Osteoblast (primary cell): ENCODE data around the gene RYR2. TPM values are rescaled to one million over a fixed set of nuclear protein-coding genes. Genes with fewer than 3 reads are reported as not detected.

ENCODE experiments used
- DNase-seq: peaks from one replicate; pipeline ENCODE4 v3.0.0; 2011; ENCODE audit warnings: low spot score, mixed read lengths; ENCODE audit not compliant: insufficient read length; ENCODE audit errors: missing footprints
- H2AFZ ChIP-seq: 2 replicates; pipeline ENCODE4 v1.6.0; 2011; ENCODE audit warnings: mild to moderate bottlenecking, low read length
- H3K27ac ChIP-seq: 2 replicates; pipeline ENCODE4 v1.5.1; 2011; ENCODE audit warnings: mild to moderate bottlenecking, low read depth, low read length, moderate library complexity
- H3K27me3 ChIP-seq: 2 replicates; pipeline ENCODE4 v1.6.0; 2012; ENCODE audit warnings: mild to moderate bottlenecking, control low read depth, inconsistent platforms, low read length, moderate library complexity; ENCODE audit not compliant: insufficient read depth
- H3K36me3 ChIP-seq: 2 replicates; pipeline ENCODE4 v1.5.1; 2011; ENCODE audit warnings: mild to moderate bottlenecking, low read length, control low read depth, moderate library complexity; ENCODE audit not compliant: insufficient read depth
- H3K4me1 ChIP-seq: 2 replicates; pipeline ENCODE4 v1.5.1; 2011; ENCODE audit warnings: mild to moderate bottlenecking, low read length, control low read depth, moderate library complexity; ENCODE audit not compliant: insufficient read depth
- H3K4me2 ChIP-seq: 2 replicates; pipeline ENCODE4 v1.6.0; 2011; ENCODE audit warnings: mild to moderate bottlenecking, low read length; ENCODE audit not compliant: insufficient read depth
- H3K4me3 ChIP-seq: fragments of 200-600 bp; sonication (generic); 3 replicates; pipeline ENCODE4 v1.5.1; 2012; ENCODE audit warnings: mild to moderate bottlenecking, low read length, inconsistent platforms; ENCODE audit not compliant: insufficient read depth
- H3K79me2 ChIP-seq: 2 replicates; pipeline ENCODE4 v1.6.0; 2012; ENCODE audit warnings: mild to moderate bottlenecking, low read length, control low read depth, inconsistent platforms; ENCODE audit not compliant: insufficient read depth
- H3K9me3 ChIP-seq: 2 replicates; pipeline ENCODE4 v1.5.1; 2011; ENCODE audit warnings: low read depth, low read length, control low read depth
- H4K20me1 ChIP-seq: 2 replicates; pipeline ENCODE4 v1.6.0; 2012; ENCODE audit warnings: mild to moderate bottlenecking, low read length, control low read depth; ENCODE audit not compliant: insufficient read depth
- total RNA-seq: library from RNA; depleted of rRNA; stranded (reverse); fragments of >200 nt; gene quantifications from 2 replicates; pipeline ENCODE4 v1.2.3, GENCODE V29; 2012
- TF ChIP-seq, protein P1 (sequence below): IDR thresholded peaks from 2 replicates; pipeline ENCODE4 v1.5.1; 2011; ENCODE audit warnings: mild to moderate bottlenecking, low read depth, low read length, moderate library complexity; ENCODE audit errors: extremely low read depth

RYR2 gene
- total RNA-seq, 1 donor, result not detected

DNA sequence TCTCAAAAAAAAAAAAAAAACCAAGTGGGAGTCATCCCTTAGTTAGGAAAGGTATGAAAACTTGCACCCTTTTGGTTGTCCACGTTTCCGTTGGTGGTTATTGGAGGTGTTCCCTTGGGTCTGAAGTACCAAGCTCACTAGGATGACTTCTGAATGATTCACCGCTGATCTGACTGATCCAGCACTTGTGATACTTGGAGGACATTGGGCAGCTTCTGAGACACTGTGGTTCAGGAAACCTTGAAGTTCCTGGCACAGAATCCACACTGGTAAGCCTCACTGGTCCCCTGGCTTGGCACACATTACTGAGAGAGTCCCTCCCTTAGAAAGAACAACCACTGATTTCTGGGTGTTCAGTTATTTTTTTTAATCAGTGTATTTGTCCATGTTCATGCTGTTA lies 91.9 kb downstream of the RYR2 start:
- H3K4me2 ChIP-seq, result no peak overlapping the region
- DNase-seq, result no peak

DNA sequence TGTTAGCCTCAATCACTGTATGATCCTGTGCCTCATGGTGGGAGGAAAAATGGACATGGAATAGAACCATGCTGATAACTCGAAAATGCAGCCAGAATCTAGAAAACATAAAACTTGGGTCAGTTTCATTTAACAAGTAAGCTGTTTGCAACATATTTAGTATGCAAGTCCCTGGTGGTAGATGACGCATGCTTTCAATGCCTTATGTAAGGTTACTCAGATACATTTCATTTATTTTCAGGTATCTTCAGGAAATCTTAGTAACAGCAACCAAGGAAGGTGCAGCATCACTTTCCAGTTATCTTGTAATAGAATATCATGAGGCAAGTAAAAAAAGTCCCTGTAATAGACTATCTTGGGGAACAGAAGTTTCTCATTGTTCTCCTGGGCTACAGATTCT lies 92.9 kb downstream of the RYR2 start:
- no peaks in the 10 kb centered on the region for H3K79me2 ChIP-seq
- no peaks in the 10 kb centered on the region for H4K20me1 ChIP-seq
- no peaks in the 10 kb centered on the region for H3K27me3 ChIP-seq
- no peak overlapping the region for H2AFZ ChIP-seq
- no peak for DNase-seq
- no peak overlapping the region for H3K4me2 ChIP-seq
- no peak overlapping the region for H3K27ac ChIP-seq
- H3K9me3 ChIP-seq, result no peaks in the 10 kb centered on the region
- no peaks in the 10 kb centered on the region for H3K36me3 ChIP-seq
- no peak overlapping the region for H3K4me3 ChIP-seq
- no peaks in the 10 kb centered on the region for H3K4me1 ChIP-seq
- TF ChIP-seq, protein P1, sequence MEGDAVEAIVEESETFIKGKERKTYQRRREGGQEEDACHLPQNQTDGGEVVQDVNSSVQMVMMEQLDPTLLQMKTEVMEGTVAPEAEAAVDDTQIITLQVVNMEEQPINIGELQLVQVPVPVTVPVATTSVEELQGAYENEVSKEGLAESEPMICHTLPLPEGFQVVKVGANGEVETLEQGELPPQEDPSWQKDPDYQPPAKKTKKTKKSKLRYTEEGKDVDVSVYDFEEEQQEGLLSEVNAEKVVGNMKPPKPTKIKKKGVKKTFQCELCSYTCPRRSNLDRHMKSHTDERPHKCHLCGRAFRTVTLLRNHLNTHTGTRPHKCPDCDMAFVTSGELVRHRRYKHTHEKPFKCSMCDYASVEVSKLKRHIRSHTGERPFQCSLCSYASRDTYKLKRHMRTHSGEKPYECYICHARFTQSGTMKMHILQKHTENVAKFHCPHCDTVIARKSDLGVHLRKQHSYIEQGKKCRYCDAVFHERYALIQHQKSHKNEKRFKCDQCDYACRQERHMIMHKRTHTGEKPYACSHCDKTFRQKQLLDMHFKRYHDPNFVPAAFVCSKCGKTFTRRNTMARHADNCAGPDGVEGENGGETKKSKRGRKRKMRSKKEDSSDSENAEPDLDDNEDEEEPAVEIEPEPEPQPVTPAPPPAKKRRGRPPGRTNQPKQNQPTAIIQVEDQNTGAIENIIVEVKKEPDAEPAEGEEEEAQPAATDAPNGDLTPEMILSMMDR, result no peak

More for the DNA sequence above, 91.9 kb downstream of the RYR2 start:
- H3K79me2 ChIP-seq, result no peaks in the 10 kb centered on the region
- no peaks in the 10 kb centered on the region for H3K27me3 ChIP-seq
- no peaks in the 10 kb centered on the region for H3K4me1 ChIP-seq
- H3K9me3 ChIP-seq, result no peaks in the 10 kb centered on the region
- TF ChIP-seq, protein P1, result no peak
- H3K27ac ChIP-seq, result no peak overlapping the region
- no peak overlapping the region for H3K4me3 ChIP-seq
- no peaks in the 10 kb centered on the region for H4K20me1 ChIP-seq
- no peak overlapping the region for H2AFZ ChIP-seq
- no peaks in the 10 kb centered on the region for H3K36me3 ChIP-seq

DNA sequence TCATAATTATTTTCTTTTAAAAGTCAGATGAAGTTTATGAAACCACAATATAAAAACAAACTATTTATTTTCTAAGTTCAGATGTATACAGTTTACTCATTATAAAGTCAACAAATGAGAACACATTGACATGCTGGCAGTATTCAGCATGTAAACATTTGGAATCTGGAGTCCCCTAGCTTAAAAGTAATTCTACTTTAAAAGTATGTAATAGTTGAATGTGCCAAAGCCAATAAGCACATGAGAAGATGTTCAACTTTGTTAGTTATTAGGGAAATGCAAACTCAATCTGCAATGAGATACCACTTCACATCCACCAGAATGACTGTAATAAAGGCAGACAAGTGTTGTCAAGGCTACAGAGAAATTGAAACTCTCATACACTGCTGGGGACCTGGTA lies 96.6 kb downstream of the RYR2 start:
- TF ChIP-seq, protein P1, result no peak
- DNase-seq, result no peak
- Histone ChIP-seq H3K4me2 (no peak overlapping the region), H3K27ac (no peak overlapping the region), H3K4me3 (no peak overlapping the region), H3K9me3 (no peaks in the 10 kb centered on the region), H3K79me2 (no peaks in the 10 kb centered on the region), H2AFZ (no peak overlapping the region), H4K20me1 (no peaks in the 10 kb centered on the region), H3K4me1 (no peaks in the 10 kb centered on the region), H3K27me3 (no peaks in the 10 kb centered on the region), H3K36me3 (no peaks in the 10 kb centered on the region)

DNA sequence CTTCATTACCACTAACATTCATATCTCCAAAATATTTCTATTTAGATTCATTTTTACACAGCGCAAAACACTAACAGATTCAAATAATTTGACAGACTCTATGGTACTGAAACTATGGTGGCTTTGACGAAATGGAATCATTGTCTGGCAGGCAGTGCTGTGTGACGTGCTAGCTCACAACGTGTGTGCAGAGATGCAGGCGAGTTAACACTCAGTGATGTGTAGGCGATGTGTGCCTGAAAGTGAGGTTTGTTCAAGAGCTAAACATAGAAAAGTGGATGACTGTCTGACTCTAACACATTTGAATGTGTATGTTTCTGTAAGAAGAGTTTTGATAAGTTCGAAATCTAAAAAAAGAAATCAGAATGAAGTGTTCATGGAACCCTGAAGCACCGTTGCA lies 97.7 kb downstream of the RYR2 start:
- TF ChIP-seq, protein P1, result no peak
- no peaks in the 10 kb centered on the region for H4K20me1 ChIP-seq
- H3K4me2 ChIP-seq, result no peak overlapping the region
- H2AFZ ChIP-seq, result no peak overlapping the region
- no peaks in the 10 kb centered on the region for H3K27me3 ChIP-seq
- H3K79me2 ChIP-seq, result no peaks in the 10 kb centered on the region
- no peak overlapping the region for H3K27ac ChIP-seq
- no peaks in the 10 kb centered on the region for H3K36me3 ChIP-seq
- no peak for DNase-seq
- no peaks in the 10 kb centered on the region for H3K9me3 ChIP-seq
- no peak overlapping the region for H3K4me3 ChIP-seq
- H3K4me1 ChIP-seq, result no peaks in the 10 kb centered on the region
